Astrocyte of the cerebellum (primary cell): ENCODE data around the gene REN.

Experiments used
- DNase-seq: peaks from one replicate; pipeline ENCODE4 v3.0.0-alpha.2; 2011; ENCODE audit warnings: low read depth
- H3K4me3 ChIP-seq: 2 replicates; pipeline ENCODE4 v1.5.1; 2011; ENCODE audit warnings: mild to moderate bottlenecking, low read depth, low read length, moderate library complexity
- in situ Hi-C: cut with HindIII; loops from 2 replicates; pipeline ENCODE4 v1.10.0; 2017; ENCODE audit warnings: low sequenced_read_pairs
- TF ChIP-seq, protein P1 (sequence below): IDR thresholded peaks from 2 replicates; pipeline ENCODE4 v1.5.1; 2012; ENCODE audit warnings: low read length, low read depth, moderate library complexity, mild to moderate bottlenecking; ENCODE audit errors: missing control alignments

The REN gene

DNA sequence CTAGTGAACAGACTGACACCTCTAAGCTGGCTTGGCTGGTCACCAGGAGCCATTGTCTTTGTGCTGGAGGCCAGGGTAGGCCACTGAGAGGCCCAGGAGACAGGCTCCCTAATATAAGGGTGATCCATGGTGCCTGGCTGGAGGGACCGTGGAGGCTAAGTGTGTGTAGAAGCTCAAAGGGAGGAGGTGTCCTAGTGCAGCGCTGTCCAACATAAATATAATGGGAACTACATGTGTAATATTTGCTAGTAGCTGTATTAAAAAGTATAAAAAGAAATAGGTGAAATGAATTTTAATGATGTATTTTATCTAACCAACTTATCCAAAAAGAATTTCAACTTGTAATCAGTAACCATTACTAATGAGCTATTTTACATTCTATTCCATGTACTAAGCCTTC, 58.2 kb downstream of the REN start:
- TF ChIP-seq, protein P1, sequence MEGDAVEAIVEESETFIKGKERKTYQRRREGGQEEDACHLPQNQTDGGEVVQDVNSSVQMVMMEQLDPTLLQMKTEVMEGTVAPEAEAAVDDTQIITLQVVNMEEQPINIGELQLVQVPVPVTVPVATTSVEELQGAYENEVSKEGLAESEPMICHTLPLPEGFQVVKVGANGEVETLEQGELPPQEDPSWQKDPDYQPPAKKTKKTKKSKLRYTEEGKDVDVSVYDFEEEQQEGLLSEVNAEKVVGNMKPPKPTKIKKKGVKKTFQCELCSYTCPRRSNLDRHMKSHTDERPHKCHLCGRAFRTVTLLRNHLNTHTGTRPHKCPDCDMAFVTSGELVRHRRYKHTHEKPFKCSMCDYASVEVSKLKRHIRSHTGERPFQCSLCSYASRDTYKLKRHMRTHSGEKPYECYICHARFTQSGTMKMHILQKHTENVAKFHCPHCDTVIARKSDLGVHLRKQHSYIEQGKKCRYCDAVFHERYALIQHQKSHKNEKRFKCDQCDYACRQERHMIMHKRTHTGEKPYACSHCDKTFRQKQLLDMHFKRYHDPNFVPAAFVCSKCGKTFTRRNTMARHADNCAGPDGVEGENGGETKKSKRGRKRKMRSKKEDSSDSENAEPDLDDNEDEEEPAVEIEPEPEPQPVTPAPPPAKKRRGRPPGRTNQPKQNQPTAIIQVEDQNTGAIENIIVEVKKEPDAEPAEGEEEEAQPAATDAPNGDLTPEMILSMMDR, result no peak
- no peak for DNase-seq
- H3K4me3 ChIP-seq, result no peak overlapping the region
- in situ Hi-C loops, result no loop called here

GRCh38 chr1:204106825-204107224, 59.3 kb downstream of the REN start:
- TF ChIP-seq, protein P1, result no peak
- in situ Hi-C loops, result no loop called here
- no peak for DNase-seq
- no peak overlapping the region for H3K4me3 ChIP-seq

GRCh38 chr1:204105131-204105515, 61.0 kb downstream of the REN start:
- no peak for DNase-seq

More at GRCh38 chr1:204105131-204105515, 61.0 kb downstream of the REN start:
- TF ChIP-seq, protein P1, result no peak
- in situ Hi-C loops, result no loop called here
- no peak overlapping the region for H3K4me3 ChIP-seq
